Measurements from ENCODE around the gene LRP11. TPM values are rescaled to one million over a fixed set of nuclear protein-coding genes. Genes with fewer than 3 reads are reported as not detected.

The LRP11 gene
- total and polyA plus RNA-seq, 2 donors from 2014 or later: 22.1 to 34.0 TPM

DNA sequence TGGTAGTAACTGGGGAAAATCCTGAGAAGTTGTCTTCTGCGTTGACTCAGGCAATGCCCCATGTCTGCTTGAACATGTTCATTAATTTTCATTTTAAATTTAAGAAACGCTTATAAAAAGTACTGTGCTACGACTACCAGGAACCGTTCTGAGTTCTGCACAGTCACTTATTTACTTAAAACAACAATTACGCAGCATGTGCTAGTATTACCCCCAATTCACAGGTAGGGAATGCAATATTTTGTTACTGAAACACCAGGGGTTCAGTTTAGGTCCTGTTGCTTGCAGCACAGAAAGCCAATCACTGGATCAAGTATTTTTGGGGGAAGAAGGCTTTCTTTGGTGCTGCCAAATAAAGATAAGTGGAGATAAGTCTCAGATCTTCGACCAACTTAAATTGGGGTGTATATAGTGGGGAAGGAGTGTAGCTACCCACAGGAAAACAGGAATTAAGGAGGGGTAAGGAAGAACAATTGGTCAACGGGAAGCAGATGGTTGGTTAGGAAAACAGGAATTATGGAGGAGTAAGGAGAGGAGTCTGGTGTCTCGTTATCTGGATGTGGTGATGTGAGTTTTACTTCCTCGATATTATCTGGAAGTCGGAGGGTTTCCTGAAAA is 5.2 kb upstream of the LRP11 start:
- H3K4me1 ChIP-seq (ENCODE audit: control insufficient read depth in 2 of 3, insufficient read depth in 2 of 3, low read depth in 1 of 3, low read length in 3 of 3): peaks cover 0 to 10% (median 2%) of the 10 kb centered on the region in 3 donors
- TF ChIP-seq CTCF (IDR thresholded peaks at IDR 0.05; ENCODE audit: borderline replicate concordance, extremely low read depth, insufficient read depth): no peak
- intact Hi-C loops (cut with DNase I): no loop called here
- no peaks in the 10 kb centered on the region for H3K36me3 ChIP-seq (ENCODE audit: control insufficient read depth in 2 of 3, insufficient read depth in 3 of 3, low read length in 3 of 3)
- H3K9me3 ChIP-seq (ENCODE audit: control insufficient read depth in 2 of 3, insufficient read depth in 1 of 3, low read length in 3 of 3): no peaks in the 10 kb centered on the region
- H3K27me3 ChIP-seq (ENCODE audit: control insufficient read depth, insufficient read depth, low read length): no peaks in the 10 kb centered on the region
- no peak overlapping the region for H3K9ac ChIP-seq (ENCODE audit: low read length in 3 of 3)
- FAIRE-seq (no peak), DNase-seq (no peak)
- no peak overlapping the region for H3K27ac ChIP-seq (ENCODE audit: low read depth in 2 of 2, low read length in 2 of 2)
- no peak overlapping the region for H3K4me3 ChIP-seq (ENCODE audit: low read length in 3 of 3)

DNA sequence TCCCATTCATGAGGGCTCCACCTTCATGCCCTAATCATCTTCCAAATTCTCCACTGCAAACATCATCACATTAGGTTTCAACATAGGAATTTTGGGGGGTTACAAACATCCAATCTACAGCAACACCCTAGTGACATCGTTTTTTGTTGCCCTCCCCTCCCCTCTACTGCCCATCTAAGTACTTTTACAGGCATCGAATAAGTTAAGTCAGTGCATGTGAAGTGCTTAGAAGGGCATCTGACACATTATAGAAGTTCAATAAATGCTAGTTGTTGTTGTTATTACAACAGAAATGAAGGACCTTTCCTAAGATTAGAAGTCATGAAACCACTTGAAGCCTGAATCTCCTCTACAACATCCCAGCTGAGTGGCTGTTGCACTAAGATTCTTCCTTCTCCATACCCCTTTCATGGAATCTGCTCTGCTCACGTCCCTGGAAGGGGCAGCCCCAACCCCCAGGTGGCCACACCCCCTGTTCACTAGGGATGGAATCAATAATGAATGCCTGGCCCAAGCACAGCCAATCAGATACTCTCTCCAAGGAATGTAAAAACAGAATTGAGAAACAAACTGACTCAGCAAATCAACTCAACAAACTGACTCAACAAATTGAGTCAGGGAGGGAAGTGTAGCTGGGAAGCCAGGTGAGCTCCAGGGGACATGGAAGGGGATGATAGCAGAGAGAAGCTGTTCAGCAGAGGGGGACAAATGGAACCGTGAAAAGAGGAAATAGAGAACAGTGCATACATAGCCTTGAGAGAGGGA is 3.9 kb upstream of the LRP11 start:
- TF ChIP-seq CTCF (IDR thresholded peaks at IDR 0.05; ENCODE audit: borderline replicate concordance, extremely low read depth, insufficient read depth): no peak
- H3K4me1 ChIP-seq (ENCODE audit: control insufficient read depth in 2 of 3, insufficient read depth in 2 of 3, low read depth in 1 of 3, low read length in 3 of 3): peaks cover 0 to 10% (median 2%) of the 10 kb centered on the region in 3 donors
- no peak overlapping the region for H3K27ac ChIP-seq (ENCODE audit: low read depth in 2 of 2, low read length in 2 of 2)
- H3K9me3 ChIP-seq (ENCODE audit: control insufficient read depth in 2 of 3, insufficient read depth in 1 of 3, low read length in 3 of 3): no peaks in the 10 kb centered on the region
- intact Hi-C loops (cut with DNase I): no loop called here
- H3K9ac ChIP-seq (ENCODE audit: low read length in 3 of 3): no peak overlapping the region
- H3K4me3 ChIP-seq (ENCODE audit: low read length in 3 of 3): no peak overlapping the region
- FAIRE-seq (no peak), DNase-seq (no peak)
- H3K36me3 ChIP-seq (ENCODE audit: control insufficient read depth in 2 of 3, insufficient read depth in 3 of 3, low read length in 3 of 3): no peaks in the 10 kb centered on the region
- H3K27me3 ChIP-seq (ENCODE audit: control insufficient read depth, insufficient read depth, low read length): no peaks in the 10 kb centered on the region

DNA sequence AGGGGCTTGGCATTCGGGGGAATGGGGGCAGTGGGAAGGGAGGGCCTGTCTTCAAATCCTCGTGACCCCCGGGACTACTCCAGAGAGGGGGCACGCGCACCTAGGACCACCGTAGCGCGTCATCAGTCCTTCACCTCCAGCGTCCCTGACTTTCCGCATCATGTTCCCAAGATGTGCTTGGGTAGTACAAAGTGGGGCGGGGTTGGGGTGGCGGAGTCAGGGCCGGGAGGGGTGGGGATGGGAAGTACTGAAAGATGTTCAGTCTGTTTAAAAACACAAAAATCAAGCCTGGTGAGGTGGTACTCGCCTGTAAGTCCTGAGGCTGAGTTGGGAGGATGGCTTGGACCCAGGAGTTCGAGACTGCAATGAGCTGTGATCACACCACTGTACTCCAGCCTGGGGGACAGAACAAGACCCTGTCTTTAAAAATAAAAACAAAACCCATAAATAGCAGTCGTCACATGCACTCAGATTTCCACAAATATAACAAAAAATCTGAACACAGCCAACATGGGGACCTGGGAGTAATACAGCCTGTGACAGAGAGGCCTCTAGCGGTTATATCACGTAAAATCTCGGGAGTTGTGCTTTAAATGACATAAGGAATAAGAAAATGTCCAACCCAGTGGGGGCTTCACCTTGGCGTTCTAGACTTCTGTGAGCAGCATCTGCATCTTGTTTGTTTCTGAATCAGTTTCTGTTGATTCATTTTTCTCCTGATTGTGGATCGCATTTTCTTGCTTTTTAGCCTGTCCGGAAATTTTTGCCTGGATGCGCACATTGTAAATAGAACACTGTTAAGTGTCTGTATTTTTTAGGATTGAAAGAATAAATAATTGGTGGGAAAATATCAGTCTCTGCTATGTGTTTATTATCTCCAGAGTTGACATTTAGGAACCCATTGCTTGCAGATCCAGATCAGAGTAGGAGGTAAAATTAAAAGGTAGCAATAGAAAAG is 698 bp upstream of the LRP11 start:
- Histone ChIP-seq H3K4me1 (ENCODE audit: control insufficient read depth in 2 of 3, insufficient read depth in 2 of 3, low read depth in 1 of 3, low read length in 3 of 3) (peaks cover 2 to 19% (median 10%) of the 10 kb centered on the region in 3 donors), H3K36me3 (ENCODE audit: control insufficient read depth in 2 of 3, insufficient read depth in 3 of 3, low read length in 3 of 3) (no peaks in the 10 kb centered on the region), H3K27me3 (ENCODE audit: control insufficient read depth, insufficient read depth, low read length) (no peaks in the 10 kb centered on the region), H3K9me3 (ENCODE audit: control insufficient read depth in 2 of 3, insufficient read depth in 1 of 3, low read length in 3 of 3) (no peaks in the 10 kb centered on the region), H3K27ac (ENCODE audit: low read depth in 2 of 2, low read length in 2 of 2) (peak overlapping the region; percentile 93), H3K9ac (ENCODE audit: low read length in 3 of 3) (peak overlapping the region in 2 of 3 donors; percentile 67 to 70), H3K4me3 (ENCODE audit: low read length in 3 of 3) (peak overlapping the region; percentile 44 to 67 (median 47))
- TF ChIP-seq CTCF (IDR thresholded peaks at IDR 0.05; ENCODE audit: borderline replicate concordance, extremely low read depth, insufficient read depth): peak; percentile 60
- intact Hi-C loops (cut with DNase I): no loop called here
- DNase-seq: peak in 3 of 5 donors; percentile 53 to 86 (median 80)
- FAIRE-seq: no peak

Data from kidney (tissue), 14 donors.